Panc1 (cell line): Measurements from ENCODE around the gene AMBRA1. TPM values are rescaled to one million over a fixed set of nuclear protein-coding genes. Genes with fewer than 3 reads are reported as not detected.

ENCODE experiments used
- ATAC-seq: fragments of 200-7000 bp; cut with Tn5 transposase; 2 replicates; pipeline ENCODE4 v1.9.1; 2020; ENCODE audit warnings: mild to moderate bottlenecking, moderate library complexity
- BruUV-seq: library from RNA; stranded (reverse); fragments of 400-500 nt; replicated peaks from 2 replicates; lab custom pipeline; 2021; lab: Mats Ljungman, UMichigan
- CTCF ChIA-PET: fragments of 300-600 bp; sonication (Branson Sonifier 250); formaldehyde crosslinking; loops from one replicate; lab custom pipeline; 2022; ENCODE audit warnings: antibody characterized with exemption; lab: Charles Lee
- POLR2A ChIA-PET: fragments of 300-600 bp; sonication (Branson Sonifier 250); formaldehyde crosslinking; loops from one replicate; lab custom pipeline; 2022; ENCODE audit warnings: antibody characterized with exemption; lab: Charles Lee
- DNase-seq: peaks from one replicate; pipeline ENCODE4 v3.0.0-alpha.2; 2010; ENCODE audit warnings: low read depth, low spot score
- H3K27ac ChIP-seq: 2 replicates; pipeline ENCODE4 v1.5.1; 2011; ENCODE audit warnings: mild to moderate bottlenecking, low read length, inconsistent platforms
- H3K27me3 ChIP-seq: fragments of 200-500 bp; sonication (Bioruptor generic); 2 replicates; pipeline ENCODE4 v1.6.0; 2014; ENCODE audit warnings: low read length, inconsistent platforms; ENCODE audit not compliant: control insufficient read depth, insufficient read depth
- H3K36me3 ChIP-seq: fragments of 200-500 bp; sonication (Bioruptor generic); 2 replicates; pipeline ENCODE4 v1.5.1; 2014; ENCODE audit warnings: inconsistent platforms, mild to moderate bottlenecking, low read length, moderate library complexity; ENCODE audit not compliant: control insufficient read depth, insufficient read depth
- H3K4me1 ChIP-seq: 2 replicates; pipeline ENCODE4 v1.5.1; 2011; ENCODE audit warnings: inconsistent platforms, mild to moderate bottlenecking, low read length, moderate library complexity; ENCODE audit not compliant: control insufficient read depth, insufficient read depth
- H3K4me3 ChIP-seq, 2 experiments: 2 replicates each; pipeline ENCODE4 v1.5.1; 2011 to 2012; ENCODE audit warnings: low read depth in 2 of 2, low read length in 2 of 2, mild to moderate bottlenecking in 2 of 2, inconsistent platforms in 1 of 2, moderate library complexity in 1 of 2
- H3K9me3 ChIP-seq: fragments of 200-500 bp; sonication (Bioruptor generic); 2 replicates; pipeline ENCODE4 v1.5.1; 2014; ENCODE audit warnings: low read depth, mild to moderate bottlenecking, inconsistent platforms, low read length, moderate library complexity; ENCODE audit not compliant: control insufficient read depth, insufficient read depth
- POLR2AphosphoS5 ChIP-seq: IDR thresholded peaks from 2 replicates; pipeline ENCODE4 v1.6.1; 2012; ENCODE audit warnings: mild to moderate bottlenecking, low read depth, low read length, moderate library complexity
- SIN3A ChIP-seq: IDR thresholded peaks from 2 replicates; pipeline ENCODE4 v1.6.1; 2012; ENCODE audit warnings: low read depth, mild to moderate bottlenecking, low read length, moderate library complexity, borderline replicate concordance; ENCODE audit not compliant: insufficient read depth
- TCF7L2 ChIP-seq: IDR thresholded peaks from 2 replicates; pipeline ENCODE4 v1.6.1; 2011; ENCODE audit warnings: mild to moderate bottlenecking, low read depth, low read length, inconsistent platforms
- in situ Hi-C: cut with HindIII; loops from 2 replicates; pipeline ENCODE4 v1.10.0; 2016; ENCODE audit warnings: low sequenced_read_pairs, low pct_unique_long_range_greater_than_20kb
- intact Hi-C: fragments of 100-400 bp; cut with micrococcal nuclease; formaldehyde crosslinking; loops from one replicate; pipeline ENCODE4 v1.10.0; 2022; ENCODE audit not compliant: unreplicated experiment
- total RNA-seq: library from RNA; stranded (reverse); gene quantifications from one replicate; pipeline ENCODE4 v1.2.1, GENCODE V29; 2021; ENCODE audit not compliant: unreplicated experiment
- TF ChIP-seq, protein P1 (sequence below), 2 experiments: IDR thresholded peaks; 2 replicates each; pipeline ENCODE4 v1.6.1; 2011 to 2012; ENCODE audit warnings: low read depth in 2 of 2, control low read depth in 1 of 2, low read length in 1 of 2, mild to moderate bottlenecking in 1 of 2, moderate library complexity in 1 of 2; ENCODE audit not compliant: insufficient read depth in 1 of 2
- TF ChIP-seq, protein P2 (sequence below): fragments of 450-650 bp; IDR thresholded peaks from 2 replicates; pipeline ENCODE4 v1.5.1; 2017; ENCODE audit warnings: mild to moderate bottlenecking

Gene AMBRA1
- total RNA-seq, 1 experiment from 2014 or later: 40.0 TPM

DNA sequence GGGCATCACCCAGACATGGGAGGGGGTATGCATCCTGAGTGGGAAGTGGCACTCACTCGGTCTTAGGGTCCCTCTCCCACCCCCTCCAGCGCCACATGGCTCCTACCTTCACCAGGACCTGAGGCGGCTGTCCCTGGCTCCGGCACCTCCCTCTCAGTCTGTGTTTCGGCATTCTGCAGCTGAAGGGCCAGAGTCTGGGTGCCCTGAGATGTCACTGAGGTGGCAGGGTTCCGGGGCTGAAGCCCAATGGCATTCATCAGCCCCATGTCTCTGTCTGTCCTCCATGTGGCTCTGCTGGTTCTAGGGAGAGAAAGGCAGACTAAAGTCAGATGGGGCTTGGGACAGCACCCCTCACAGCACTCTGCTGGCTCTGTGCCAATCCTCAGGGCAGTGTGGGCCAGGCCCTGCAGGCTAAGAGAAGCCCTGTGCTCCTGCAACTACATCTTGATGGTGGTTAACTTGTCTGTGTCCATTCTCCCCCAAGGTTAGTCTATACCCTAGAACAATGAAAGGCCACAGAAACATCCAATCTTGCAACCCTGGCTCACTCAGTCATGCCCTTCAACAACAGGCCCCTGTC, 185.3 kb downstream of the AMBRA1 start:
- no peak overlapping the region for H3K4me3 ChIP-seq
- H3K27ac ChIP-seq: no peak overlapping the region
- ChIA-PET POLR2A (interaction anchor here (0.7 kb wide), 1 partner anchor 328 kb away, joined by 8 read pairs; no protein-coding TSS in a partner anchor), CTCF (interaction anchor here (0.7 kb wide), 2 partner anchors 20 to 98 kb away, joined by 3 to 6 read pairs; no protein-coding TSS in a partner anchor)
- no peaks in the 10 kb centered on the region for H3K27me3 ChIP-seq
- H3K9me3 ChIP-seq: no peaks in the 10 kb centered on the region
- peaks cover 8% of the 10 kb centered on the region for H3K36me3 ChIP-seq
- no TSS peak for BruUV-seq
- TF ChIP-seq, protein P1, sequence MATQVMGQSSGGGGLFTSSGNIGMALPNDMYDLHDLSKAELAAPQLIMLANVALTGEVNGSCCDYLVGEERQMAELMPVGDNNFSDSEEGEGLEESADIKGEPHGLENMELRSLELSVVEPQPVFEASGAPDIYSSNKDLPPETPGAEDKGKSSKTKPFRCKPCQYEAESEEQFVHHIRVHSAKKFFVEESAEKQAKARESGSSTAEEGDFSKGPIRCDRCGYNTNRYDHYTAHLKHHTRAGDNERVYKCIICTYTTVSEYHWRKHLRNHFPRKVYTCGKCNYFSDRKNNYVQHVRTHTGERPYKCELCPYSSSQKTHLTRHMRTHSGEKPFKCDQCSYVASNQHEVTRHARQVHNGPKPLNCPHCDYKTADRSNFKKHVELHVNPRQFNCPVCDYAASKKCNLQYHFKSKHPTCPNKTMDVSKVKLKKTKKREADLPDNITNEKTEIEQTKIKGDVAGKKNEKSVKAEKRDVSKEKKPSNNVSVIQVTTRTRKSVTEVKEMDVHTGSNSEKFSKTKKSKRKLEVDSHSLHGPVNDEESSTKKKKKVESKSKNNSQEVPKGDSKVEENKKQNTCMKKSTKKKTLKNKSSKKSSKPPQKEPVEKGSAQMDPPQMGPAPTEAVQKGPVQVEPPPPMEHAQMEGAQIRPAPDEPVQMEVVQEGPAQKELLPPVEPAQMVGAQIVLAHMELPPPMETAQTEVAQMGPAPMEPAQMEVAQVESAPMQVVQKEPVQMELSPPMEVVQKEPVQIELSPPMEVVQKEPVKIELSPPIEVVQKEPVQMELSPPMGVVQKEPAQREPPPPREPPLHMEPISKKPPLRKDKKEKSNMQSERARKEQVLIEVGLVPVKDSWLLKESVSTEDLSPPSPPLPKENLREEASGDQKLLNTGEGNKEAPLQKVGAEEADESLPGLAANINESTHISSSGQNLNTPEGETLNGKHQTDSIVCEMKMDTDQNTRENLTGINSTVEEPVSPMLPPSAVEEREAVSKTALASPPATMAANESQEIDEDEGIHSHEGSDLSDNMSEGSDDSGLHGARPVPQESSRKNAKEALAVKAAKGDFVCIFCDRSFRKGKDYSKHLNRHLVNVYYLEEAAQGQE (IDR thresholded peaks at IDR 0.05; ENCODE audit: insufficient read depth in 1 of 2, low read depth in 2 of 2, low read length in 1 of 2): no peak
- TF ChIP-seq SIN3A: no peak
- TF ChIP-seq POLR2AphosphoS5: no peak
- TF ChIP-seq, protein P2, sequence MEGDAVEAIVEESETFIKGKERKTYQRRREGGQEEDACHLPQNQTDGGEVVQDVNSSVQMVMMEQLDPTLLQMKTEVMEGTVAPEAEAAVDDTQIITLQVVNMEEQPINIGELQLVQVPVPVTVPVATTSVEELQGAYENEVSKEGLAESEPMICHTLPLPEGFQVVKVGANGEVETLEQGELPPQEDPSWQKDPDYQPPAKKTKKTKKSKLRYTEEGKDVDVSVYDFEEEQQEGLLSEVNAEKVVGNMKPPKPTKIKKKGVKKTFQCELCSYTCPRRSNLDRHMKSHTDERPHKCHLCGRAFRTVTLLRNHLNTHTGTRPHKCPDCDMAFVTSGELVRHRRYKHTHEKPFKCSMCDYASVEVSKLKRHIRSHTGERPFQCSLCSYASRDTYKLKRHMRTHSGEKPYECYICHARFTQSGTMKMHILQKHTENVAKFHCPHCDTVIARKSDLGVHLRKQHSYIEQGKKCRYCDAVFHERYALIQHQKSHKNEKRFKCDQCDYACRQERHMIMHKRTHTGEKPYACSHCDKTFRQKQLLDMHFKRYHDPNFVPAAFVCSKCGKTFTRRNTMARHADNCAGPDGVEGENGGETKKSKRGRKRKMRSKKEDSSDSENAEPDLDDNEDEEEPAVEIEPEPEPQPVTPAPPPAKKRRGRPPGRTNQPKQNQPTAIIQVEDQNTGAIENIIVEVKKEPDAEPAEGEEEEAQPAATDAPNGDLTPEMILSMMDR: no peak
- TF ChIP-seq TCF7L2: no peak
- ATAC-seq (no peak), DNase-seq (no peak)
- intact Hi-C loops (no loop called here), in situ Hi-C loops (no loop called here)
- H3K4me1 ChIP-seq: peaks cover 4% of the 10 kb centered on the region; the same call in 1 of the 2 replicates

DNA sequence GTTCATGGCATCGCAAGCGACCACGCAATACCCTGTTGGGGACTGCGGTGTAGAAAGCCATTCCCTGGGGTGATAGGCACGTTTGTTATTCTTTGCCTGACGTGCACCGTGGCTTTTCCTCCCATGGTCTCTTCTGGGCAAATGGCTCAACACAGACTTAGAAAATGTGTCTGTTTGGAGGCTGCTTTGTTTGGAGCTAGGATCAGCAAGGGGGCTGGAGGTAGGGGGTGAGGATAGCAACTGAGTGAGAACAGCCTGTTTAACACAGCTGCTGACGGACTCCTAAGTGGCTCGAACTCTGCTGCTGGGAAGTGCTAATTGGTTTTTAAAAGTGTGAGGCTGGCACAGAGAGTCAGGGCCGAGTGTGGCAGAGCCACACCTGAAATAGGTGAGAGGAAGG, 186.2 kb downstream of the AMBRA1 start:
- intact Hi-C loops (no loop called here), in situ Hi-C loops (no loop called here)
- POLR2A ChIA-PET: no interaction called here
- Histone ChIP-seq H3K27ac (no peak overlapping the region), H3K4me3 (no peak overlapping the region), H3K27me3 (no peaks in the 10 kb centered on the region), H3K36me3 (peaks cover 8% of the 10 kb centered on the region), H3K9me3 (no peaks in the 10 kb centered on the region), H3K4me1 (peaks cover 4% of the 10 kb centered on the region; the same call in 1 of the 2 replicates)
- CTCF ChIA-PET: no interaction called here
- no peak for ATAC-seq
- no peak for TF ChIP-seq SIN3A
- TF ChIP-seq, protein P1 (IDR thresholded peaks at IDR 0.05; ENCODE audit: insufficient read depth in 1 of 2, low read depth in 2 of 2, low read length in 1 of 2): no peak
- no TSS peak for BruUV-seq
- DNase-seq: no peak
